ENCODE results near the gene ECM1.

ECM1 gene

GRCh38 chr1:150515328-150516049 is 7.6 kb downstream of the ECM1 start, which contains the start of gene FALEC:
TSS of gene FALEC (plus strand) at chr1:150515752.
- TF ChIP-seq, protein P1, sequence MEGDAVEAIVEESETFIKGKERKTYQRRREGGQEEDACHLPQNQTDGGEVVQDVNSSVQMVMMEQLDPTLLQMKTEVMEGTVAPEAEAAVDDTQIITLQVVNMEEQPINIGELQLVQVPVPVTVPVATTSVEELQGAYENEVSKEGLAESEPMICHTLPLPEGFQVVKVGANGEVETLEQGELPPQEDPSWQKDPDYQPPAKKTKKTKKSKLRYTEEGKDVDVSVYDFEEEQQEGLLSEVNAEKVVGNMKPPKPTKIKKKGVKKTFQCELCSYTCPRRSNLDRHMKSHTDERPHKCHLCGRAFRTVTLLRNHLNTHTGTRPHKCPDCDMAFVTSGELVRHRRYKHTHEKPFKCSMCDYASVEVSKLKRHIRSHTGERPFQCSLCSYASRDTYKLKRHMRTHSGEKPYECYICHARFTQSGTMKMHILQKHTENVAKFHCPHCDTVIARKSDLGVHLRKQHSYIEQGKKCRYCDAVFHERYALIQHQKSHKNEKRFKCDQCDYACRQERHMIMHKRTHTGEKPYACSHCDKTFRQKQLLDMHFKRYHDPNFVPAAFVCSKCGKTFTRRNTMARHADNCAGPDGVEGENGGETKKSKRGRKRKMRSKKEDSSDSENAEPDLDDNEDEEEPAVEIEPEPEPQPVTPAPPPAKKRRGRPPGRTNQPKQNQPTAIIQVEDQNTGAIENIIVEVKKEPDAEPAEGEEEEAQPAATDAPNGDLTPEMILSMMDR (conservative IDR thresholded peaks at IDR 0.05; ENCODE audit: low read depth, low read length) = peak; percentile 1
- DNase-seq (ENCODE audit: low read depth) = peak; percentile 97
- H3K4me3 ChIP-seq (ENCODE audit: low read depth, low read length) = peak within 1 kb of the TSS; percentile 79

GRCh38 chr1:150516050-150516591 is 8.2 kb downstream of the ECM1 start:
- DNase-seq (ENCODE audit: low read depth) = no peak
- TF ChIP-seq, protein P1 (conservative IDR thresholded peaks at IDR 0.05; ENCODE audit: low read depth, low read length) = peak; percentile 38
- peak overlapping the region; percentile 79 for H3K4me3 ChIP-seq (ENCODE audit: low read depth, low read length)

- peak; percentile 72 for DNase-seq (ENCODE audit: low read depth)
- peak overlapping the region; percentile 79 for H3K4me3 ChIP-seq (ENCODE audit: low read depth, low read length)
- TF ChIP-seq, protein P1 (conservative IDR thresholded peaks at IDR 0.05; ENCODE audit: low read depth, low read length) = peak; percentile 38
These were observed 8.7 kb downstream of the ECM1 start for GRCh38 chr1:150516616-150517015.

DNA sequence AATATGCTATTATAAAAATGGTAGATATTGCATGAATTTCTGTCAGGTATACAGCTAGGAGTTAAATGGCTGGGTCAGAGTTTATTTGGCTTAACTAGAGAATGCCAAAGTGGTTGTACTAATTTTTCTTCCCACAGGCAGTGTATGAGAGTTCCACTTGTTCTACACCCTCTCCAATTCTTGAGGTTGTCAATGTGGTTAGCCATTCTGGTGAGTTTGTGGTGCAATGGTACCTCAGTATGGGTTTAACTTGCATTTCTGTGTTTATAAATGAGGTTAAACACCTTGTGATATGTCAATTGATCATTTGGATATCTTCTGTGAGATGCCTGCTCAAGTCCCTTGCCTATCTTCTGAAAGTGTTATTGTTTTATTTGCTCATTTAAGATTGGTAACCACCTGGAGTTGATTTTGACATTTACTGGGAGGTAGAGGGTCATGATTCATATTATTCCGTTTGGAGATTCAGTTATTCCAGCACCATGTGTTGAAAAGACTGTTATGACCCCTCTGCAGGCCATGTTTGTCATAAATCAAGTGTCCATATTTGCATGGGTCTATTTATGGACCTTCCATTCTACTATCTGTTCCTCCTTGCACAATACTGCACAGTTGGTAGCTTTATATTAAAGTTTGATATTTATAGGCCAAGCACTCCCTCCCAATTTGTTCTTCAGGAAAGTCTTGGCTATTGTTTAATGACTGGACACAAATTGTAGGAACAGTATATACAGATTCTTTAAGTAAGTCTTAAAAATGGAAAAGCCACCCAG is 13.5 kb downstream of the ECM1 start:
- TF ChIP-seq, protein P1 (conservative IDR thresholded peaks at IDR 0.05; ENCODE audit: low read depth, low read length) = no peak
- H3K4me3 ChIP-seq (ENCODE audit: low read depth, low read length) = no peak overlapping the region
- no peak for DNase-seq (ENCODE audit: low read depth)

DNA sequence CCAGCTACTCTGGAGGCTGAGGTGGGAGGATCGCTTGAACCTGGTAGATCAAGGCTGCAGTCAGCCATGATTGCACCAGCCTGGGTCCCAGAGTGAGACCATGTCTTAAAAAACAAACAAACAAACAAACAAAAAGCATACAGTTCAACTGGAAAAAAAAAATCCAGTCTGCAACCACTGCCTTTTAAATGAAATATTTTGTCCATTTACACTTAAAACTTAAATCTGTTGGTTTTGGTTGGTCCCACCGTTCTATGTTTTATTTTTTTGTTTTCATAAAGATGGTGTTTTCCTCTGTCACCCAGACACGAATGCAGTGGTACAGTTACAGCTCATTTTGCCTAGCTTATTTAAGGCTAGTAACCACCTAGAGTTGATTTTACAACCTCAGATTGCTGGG is 17.4 kb downstream of the ECM1 start:
- no peak for DNase-seq (ENCODE audit: low read depth)
- TF ChIP-seq, protein P1 (conservative IDR thresholded peaks at IDR 0.05; ENCODE audit: low read depth, low read length) = no peak
- no peak overlapping the region for H3K4me3 ChIP-seq (ENCODE audit: low read depth, low read length)

DNA sequence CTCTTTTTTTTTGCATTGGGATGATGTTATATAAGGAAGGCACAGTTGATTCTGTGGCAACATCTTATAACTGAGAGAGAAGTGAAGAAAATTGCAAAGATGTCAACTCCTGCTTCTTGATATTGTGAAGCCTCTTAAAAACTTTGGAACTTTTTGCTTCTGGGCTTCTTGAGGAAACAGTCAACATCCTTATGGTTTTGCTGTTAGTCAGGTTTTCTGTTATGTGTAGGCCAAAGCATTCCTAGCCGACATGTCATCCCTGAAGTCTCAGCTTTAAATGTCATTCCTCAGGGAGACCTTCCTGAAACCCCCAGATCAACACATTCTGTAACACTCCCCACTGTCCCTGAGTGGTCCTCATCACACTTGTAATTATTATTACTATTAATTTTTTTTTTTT is 20.3 kb downstream of the ECM1 start:
- TF ChIP-seq, protein P1 (conservative IDR thresholded peaks at IDR 0.05; ENCODE audit: low read depth, low read length) = no peak
- H3K4me3 ChIP-seq (ENCODE audit: low read depth, low read length) = no peak overlapping the region
- no peak for DNase-seq (ENCODE audit: low read depth)
